HG02973 (cell line): ENCODE results near the gene KCNH3.
"Not testable (repeated sequence)": the region's sequence is repeated elsewhere in the genome, so short reads cannot be mapped to it uniquely, and the experiment has no call there.

Experiments
- ATAC-seq: cut with Tn5 transposase; IDR thresholded peaks from one replicate; pipeline ENCODE4 v1.9.1; 2021; ENCODE audit warnings: moderate library complexity; ENCODE audit not compliant: unreplicated experiment

Gene KCNH3

GRCh38 chr12:49584591-49584990 lies 45.8 kb downstream of the KCNH3 start:
- ATAC-seq, result no peak

GRCh38 chr12:49585477-49586459 lies 46.9 kb downstream of the KCNH3 start:
- no peak for ATAC-seq

DNA sequence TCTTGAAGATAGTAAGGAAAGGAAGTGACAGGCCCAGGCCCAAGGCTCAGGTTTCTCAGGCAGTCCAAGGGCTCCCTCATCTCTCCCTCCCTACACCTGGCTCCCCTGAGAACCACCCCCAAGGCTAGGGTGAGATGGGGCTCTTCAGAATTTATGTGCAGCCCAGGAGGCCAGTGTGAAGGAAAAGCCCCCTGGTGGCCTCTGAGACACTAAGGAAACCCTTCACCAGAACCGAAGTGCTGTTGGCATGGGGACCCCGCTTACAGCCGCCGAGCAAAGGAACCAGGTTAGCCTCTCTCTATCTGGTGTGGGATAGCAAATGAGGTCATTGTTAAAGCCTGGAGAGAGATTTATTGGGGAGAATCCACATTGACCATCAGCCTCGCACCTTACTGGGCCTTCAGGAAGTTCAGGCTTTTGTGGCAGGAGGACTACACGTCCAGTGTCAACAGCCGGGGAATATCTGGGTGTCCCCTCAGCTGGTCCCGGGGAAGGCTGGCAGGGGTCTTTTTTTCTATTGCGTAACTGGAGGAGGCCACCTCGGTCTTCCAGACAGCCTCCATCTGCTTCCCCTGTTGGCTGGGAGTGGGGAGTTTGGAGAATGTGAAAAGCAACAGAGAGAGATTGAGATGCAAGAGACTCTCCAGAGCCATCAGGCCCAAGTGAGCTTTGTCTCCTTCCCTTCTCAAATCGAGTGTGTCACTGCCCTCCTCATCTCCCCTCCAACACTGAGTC lies 48.5 kb downstream of the KCNH3 start:
- ATAC-seq, result no peak

DNA sequence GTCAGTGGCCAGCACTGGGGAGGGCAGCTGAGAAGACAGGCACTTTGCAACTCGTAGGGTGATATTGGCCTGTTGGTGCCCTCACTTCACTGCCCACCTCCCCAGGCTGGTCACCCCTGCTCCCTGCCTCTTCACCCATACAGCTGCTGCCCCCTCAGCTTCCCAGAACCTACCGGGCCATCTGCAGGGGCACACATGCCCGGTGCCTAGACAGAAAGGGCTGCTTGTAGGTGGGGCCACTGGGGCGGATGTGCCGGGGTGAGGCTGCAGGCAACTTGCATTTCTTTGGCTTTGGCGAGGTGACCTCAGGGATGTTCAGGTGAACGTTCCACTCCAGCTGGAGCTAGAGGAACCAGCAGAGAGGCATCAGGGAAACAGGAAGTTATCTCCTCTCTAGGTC lies 49.5 kb downstream of the KCNH3 start:
- no peak for ATAC-seq

DNA sequence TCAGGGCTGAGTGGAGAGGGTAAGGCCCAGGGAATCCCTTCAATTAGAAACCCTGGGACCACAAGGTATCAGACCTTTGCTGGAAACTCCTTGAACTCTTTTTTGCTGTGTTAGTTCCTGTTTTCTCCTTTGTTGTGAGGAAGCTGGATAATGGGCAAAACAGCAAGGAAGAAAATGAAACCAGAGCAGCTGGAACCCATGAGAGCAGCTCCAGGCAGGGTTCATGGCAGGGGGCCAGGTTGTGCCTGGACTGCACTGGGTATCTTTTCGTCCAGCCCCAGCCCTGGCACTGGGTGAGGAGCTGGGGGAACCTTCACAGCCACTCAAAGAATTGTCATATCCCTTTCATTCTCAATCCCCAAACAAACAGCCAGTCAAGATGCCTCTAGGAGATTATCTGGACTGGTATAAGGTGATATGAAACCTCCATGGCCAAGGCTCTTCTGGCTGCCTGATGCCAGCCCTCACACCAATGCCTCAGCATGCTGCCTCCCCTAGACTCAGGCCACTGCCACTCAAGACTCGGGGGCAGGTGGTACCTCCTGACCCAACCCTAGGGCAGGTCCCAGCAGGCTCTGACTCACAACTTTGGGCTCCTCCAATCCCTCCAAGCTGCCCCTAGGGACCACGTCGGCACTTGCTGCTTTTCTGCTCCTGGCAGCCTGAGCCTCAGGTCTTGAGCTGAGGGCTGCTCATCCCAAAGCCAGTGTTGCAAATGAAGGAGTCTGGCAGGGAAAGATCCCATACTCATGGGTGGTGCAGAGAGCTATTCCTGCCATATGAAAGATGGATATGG lies 50.1 kb downstream of the KCNH3 start:
- ATAC-seq, result no peak

DNA sequence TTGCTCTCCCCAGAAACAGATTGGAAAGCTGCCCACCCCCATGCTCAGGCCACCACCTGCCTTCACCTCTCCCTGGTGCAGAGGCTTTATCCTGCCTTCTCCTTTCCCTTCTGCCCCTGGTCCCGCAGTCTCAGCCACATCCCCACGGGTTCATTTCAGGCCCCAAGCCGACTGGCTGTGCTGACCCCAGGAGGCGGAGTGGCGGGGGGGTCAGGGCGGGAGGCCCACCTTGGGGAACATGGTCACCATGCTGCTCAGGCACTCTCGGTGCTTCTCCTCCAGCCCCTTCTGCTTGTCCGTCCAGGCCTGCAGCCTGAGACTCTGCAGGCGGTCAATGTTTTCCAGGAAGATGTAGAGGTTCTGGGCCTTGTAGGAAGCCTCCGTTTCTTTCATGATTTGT lies 59.7 kb downstream of the KCNH3 start:
- no peak for ATAC-seq

DNA sequence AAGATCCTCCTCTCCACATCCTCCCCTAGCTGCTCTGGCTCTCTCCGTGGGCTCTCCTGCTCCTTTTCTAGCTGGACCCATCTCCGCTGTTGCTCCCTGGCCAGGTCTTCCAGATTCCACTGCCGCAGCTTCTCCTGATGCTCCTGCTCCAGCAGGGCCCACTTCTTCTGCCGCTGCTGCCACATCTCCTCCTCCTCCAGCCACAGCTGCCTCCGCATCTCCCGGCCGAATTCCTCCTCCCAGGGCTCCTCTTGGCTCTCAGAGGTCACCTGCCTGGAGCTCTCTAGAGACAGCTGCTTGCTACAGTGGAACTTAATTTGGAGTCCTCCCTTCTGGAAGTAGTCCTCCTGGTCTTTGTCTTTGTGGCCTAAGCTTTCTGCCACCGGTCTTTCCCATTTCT lies 61.1 kb downstream of the KCNH3 start:
- ATAC-seq, result no peak

DNA sequence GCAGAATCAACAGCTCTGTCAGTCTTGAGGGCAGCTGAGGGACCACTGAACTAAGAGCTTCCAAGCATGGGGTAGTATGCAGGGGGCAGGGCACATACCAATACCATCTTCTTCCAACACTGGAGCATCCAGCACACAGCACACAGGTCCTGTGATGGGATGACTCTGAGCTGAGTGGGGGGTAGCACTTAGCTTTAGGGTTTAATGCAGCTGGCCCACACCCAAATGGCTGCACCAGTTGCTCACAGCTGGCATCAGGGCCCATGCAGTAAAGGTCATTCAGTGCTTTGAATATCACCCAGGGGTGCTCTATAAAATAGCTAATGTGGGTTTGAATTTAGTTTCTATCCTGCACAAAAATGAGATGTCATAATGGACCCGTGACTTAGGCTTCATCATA lies 64.9 kb downstream of the KCNH3 start:
- ATAC-seq, result no peak

GRCh38 chr12:49604856-49605255 lies 66.0 kb downstream of the KCNH3 start:
- no peak for ATAC-seq

- not testable (repeated sequence) for ATAC-seq
Measured at GRCh38 chr12:49605539-49605938, 66.7 kb downstream of the KCNH3 start, which contains the start of gene FAM186B. TSS of gene FAM186B (minus strand) at chr12:49605639. CDS start at chr12:49605477, 162 bp downstream.
